Muscle of leg (tissue), 11 donors: ENCODE data around the gene NPEPL1. TPM values are rescaled to one million over a fixed set of nuclear protein-coding genes. Genes with fewer than 3 reads are reported as not detected.
A peak's percentile ranks its signal among the peaks of the same experiment; 100 is the strongest.

ENCODE experiments used
- DNase-seq: peaks from one replicate; pipeline ENCODE4 v3.0.0; 2013
- H3K27ac ChIP-seq: one replicate; pipeline ENCODE4 v1.5.1; 2013; ENCODE audit warnings: mild to moderate bottlenecking, low read length, control low read depth
- H3K27me3 ChIP-seq: one replicate; pipeline ENCODE4 v1.6.1; 2013; ENCODE audit warnings: low read length; ENCODE audit not compliant: control insufficient read depth, insufficient read depth
- H3K36me3 ChIP-seq: one replicate; pipeline ENCODE4 v1.6.1; 2013; ENCODE audit warnings: low read length; ENCODE audit not compliant: control insufficient read depth, insufficient read depth
- H3K4me1 ChIP-seq: one replicate; pipeline ENCODE4 v1.6.1; 2013; ENCODE audit warnings: low read length; ENCODE audit not compliant: control insufficient read depth, insufficient read depth
- H3K4me3 ChIP-seq: one replicate; pipeline ENCODE4 v1.5.1; 2013; ENCODE audit warnings: low read length, control low read depth
- H3K9me3 ChIP-seq: replicated peaks from 2 replicates; pipeline ENCODE4 v1.6.1; 2013; ENCODE audit warnings: low read depth, low read length; ENCODE audit not compliant: control insufficient read depth
- WGBS: methylation state at CpG from one replicate; pipeline ENCODE4 v1.1.5; 2013; ENCODE audit warnings: missing lambda C conversion rate; ENCODE audit not compliant: insufficient coverage; 5-methylcytosine and 5-hydroxymethylcytosine counted together
- polyA plus RNA-seq, 8 donors: library from polyadenylated mRNA; unstranded; fragments of 120-200 nt; gene quantifications; one replicate each; pipeline versions ENCODE4 v1.2.1 to v1.2.3, GENCODE V29; 2013; ENCODE audit warnings: inconsistent platforms in 1 of 8, low replicate concordance in 1 of 8; ENCODE audit not compliant: insufficient read length in 8 of 8, insufficient read depth in 1 of 8
- total RNA-seq: library from RNA; stranded (reverse); fragments of 120-200 nt; gene quantifications from one replicate; pipeline ENCODE4 v1.2.4, GENCODE V29; 2013

The NPEPL1 gene
- total and polyA plus RNA-seq, 9 donors, result 22.3 to 60.5 (median 42.1) TPM

DNA sequence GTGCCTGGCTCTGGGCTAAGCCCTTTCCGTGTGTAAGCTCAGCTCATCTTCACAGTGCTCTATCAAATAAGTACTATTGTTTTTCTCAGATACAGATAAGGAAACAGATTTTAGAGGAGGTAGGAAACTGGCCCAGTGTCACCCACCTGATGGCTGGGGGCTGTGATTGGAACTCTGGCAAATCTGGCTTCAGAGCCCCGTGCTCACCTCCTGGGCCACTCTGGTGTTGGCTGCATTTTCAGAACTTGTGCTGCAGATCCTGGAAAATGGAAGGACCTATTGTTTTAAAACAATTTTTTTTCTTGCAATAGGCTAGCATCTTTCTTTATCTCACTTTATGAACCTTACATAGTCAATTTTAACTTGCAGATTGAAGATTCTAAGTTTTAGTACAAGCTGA is 35.8 kb upstream of the NPEPL1 start:
- Histone ChIP-seq H3K27ac (peak overlapping the region; percentile 91), H3K9me3 (no peaks in the 10 kb centered on the region), H3K27me3 (no peaks in the 10 kb centered on the region), H3K4me1 (peaks cover 24% of the 10 kb centered on the region), H3K4me3 (peak overlapping the region; percentile 16), H3K36me3 (peaks cover 12% of the 10 kb centered on the region)
- peak; percentile 63 for DNase-seq
- no CpG with 5 or more reads among the region's 2 CpGs for WGBS

GRCh38 chr20:58657262-58657661 is 35.3 kb upstream of the NPEPL1 start:
- Histone ChIP-seq H3K4me1 (peaks cover 28% of the 10 kb centered on the region), H3K27ac (peak overlapping the region; percentile 91), H3K27me3 (no peaks in the 10 kb centered on the region), H3K36me3 (peaks cover 15% of the 10 kb centered on the region), H3K4me3 (peak overlapping the region; percentile 16), H3K9me3 (no peaks in the 10 kb centered on the region)
- DNase-seq, result peak; percentile 94
- WGBS, result no CpG with 5 or more reads among the region's 2 CpGs

- DNase-seq, result peak; percentile 58
- H3K9me3 ChIP-seq, result no peaks in the 10 kb centered on the region
- peak overlapping the region; percentile 91 for H3K27ac ChIP-seq
- 17% methylated on average over 3 of the region's 4 CpGs for WGBS
- H3K4me1 ChIP-seq, result peaks cover 28% of the 10 kb centered on the region
- peak overlapping the region; percentile 23 for H3K4me3 ChIP-seq
- H3K36me3 ChIP-seq, result peaks cover 16% of the 10 kb centered on the region
- H3K27me3 ChIP-seq, result no peaks in the 10 kb centered on the region
These were observed 34.6 kb upstream of the NPEPL1 start for GRCh38 chr20:58657986-58658385.

DNA sequence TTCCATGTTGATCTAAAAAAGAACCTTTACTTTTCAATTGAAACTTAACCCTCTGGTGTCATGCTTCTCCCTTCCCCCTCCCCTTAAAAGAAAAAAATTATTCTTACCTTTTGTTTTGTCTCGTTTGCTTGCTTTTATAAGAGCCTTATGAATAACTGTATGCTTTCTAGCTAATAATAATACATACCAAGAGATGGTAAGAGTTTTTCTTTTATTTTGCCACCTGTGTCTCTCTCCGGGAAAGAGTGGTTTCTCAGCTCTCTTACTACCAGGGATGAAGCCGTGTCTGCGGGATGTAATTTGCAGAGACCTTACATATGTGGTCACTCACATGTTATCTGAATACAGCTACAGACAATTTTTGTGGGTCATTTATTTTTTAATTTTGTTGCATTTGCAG is 33.8 kb upstream of the NPEPL1 start:
- H3K27me3 ChIP-seq, result no peaks in the 10 kb centered on the region
- H3K9me3 ChIP-seq, result no peaks in the 10 kb centered on the region
- WGBS, result no CpG with 5 or more reads among the region's 4 CpGs
- peak overlapping the region; percentile 91 for H3K27ac ChIP-seq
- DNase-seq, result peak; percentile 68
- peaks cover 28% of the 10 kb centered on the region for H3K4me1 ChIP-seq
- H3K36me3 ChIP-seq, result peaks cover 16% of the 10 kb centered on the region
- H3K4me3 ChIP-seq, result peak overlapping the region; percentile 15

DNA sequence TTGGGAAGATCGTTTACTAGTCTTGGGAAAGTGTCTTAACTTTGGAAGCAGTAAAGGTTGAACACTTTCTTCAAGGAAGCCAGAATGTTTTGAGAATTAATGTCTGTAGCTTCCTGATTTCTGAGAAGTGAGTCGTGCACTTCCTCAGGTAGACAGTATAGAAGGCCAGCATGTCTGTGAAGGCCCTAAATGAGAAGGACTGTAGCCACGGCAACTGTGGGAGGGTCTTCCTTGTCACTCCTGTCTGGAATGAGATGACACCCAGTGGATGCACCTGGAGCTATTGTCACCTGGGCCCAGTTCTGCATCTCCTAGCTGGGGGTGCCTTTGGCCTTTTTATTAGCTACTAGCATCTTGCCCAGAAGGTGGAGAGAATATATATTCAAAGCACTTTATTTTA is 32.8 kb upstream of the NPEPL1 start:
- peaks cover 17% of the 10 kb centered on the region for H3K36me3 ChIP-seq
- H3K9me3 ChIP-seq, result no peaks in the 10 kb centered on the region
- no peaks in the 10 kb centered on the region for H3K27me3 ChIP-seq
- DNase-seq, result peak; percentile 48
- H3K4me3 ChIP-seq, result no peak overlapping the region
- H3K4me1 ChIP-seq, result peaks cover 29% of the 10 kb centered on the region
- WGBS, result 25% methylated on average over 1 of the region's 3 CpGs
- peak overlapping the region; percentile 91 for H3K27ac ChIP-seq

GRCh38 chr20:58660855-58661597 is 31.6 kb upstream of the NPEPL1 start:
- Histone ChIP-seq H3K4me1 (peaks cover 33% of the 10 kb centered on the region), H3K36me3 (peaks cover 15% of the 10 kb centered on the region), H3K27ac (peak overlapping the region; percentile 91), H3K27me3 (no peaks in the 10 kb centered on the region), H3K4me3 (no peak overlapping the region), H3K9me3 (no peaks in the 10 kb centered on the region)
- DNase-seq, result peak; percentile 84
- 43% methylated on average over 13 of the region's 14 CpGs for WGBS

DNA sequence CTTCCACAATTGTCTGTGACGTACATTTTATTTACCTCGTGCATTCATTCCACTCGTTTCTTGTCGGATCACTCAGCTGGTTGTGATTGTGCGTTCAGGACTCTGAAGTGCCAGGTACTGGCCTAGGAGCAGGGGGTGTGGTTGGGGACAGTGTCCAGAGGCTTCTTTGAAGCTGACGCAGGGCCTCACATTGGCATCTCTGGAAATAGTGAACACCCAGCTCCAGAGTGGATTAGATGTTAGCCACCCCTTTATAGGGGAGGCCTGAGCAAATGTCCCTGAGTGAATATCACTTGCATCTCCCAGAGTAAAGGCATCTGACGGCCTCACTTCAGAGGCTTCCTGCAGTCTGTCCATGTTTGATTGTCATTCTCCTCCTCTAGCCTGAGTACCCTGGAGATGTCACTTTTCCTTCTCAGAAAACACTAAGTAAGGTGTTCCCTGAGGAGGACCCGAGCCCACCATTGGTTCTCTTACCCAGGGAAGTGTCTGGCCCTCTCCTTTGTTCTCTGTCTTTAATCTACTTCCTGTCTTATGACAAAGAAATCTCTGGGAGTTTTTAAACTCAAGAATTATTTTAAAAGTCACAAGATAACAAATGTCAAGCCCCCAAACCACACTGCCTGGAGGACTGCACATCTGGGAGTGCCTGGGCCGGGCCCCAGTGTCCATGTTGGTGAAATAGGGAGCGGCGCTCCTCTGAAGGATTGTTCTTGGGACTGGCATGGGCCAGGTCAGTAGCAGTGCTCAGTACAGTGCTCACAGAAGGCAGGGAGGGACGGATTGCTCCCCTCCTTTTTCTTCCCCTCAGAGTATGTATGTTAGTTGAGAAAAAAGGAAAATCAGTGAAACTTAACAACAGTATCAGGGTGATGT is 30.8 kb upstream of the NPEPL1 start:
- DNase-seq, result peak; percentile 32
- peak overlapping the region; percentile 91 for H3K27ac ChIP-seq
- peaks cover 15% of the 10 kb centered on the region for H3K36me3 ChIP-seq
- 36% methylated on average over 5 of the region's 12 CpGs for WGBS
- no peaks in the 10 kb centered on the region for H3K27me3 ChIP-seq
- no peaks in the 10 kb centered on the region for H3K9me3 ChIP-seq
- peaks cover 31% of the 10 kb centered on the region for H3K4me1 ChIP-seq
- no peak overlapping the region for H3K4me3 ChIP-seq

DNA sequence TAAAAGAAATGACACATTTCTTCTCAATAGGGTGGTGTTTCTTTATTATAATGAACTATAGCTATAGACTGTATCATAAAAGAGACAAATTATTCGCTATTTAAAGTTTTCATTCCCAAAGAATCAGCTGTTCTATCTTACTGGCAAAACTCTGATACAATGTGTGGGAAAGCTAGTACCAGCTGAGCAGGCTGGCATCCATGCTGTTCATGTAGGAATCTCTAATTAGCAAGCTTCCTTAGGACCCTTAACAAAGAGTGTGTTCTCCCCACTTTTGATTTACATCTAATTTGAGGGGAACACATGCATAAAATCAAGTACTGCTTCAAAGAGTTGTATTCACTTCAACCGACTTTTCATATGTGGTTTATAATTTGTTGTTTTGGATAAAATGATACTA is 28.3 kb upstream of the NPEPL1 start:
- H3K36me3 ChIP-seq, result peaks cover 27% of the 10 kb centered on the region
- H3K4me3 ChIP-seq, result no peak overlapping the region
- no CpG with 5 or more reads among the region's 2 CpGs for WGBS
- H3K27me3 ChIP-seq, result no peaks in the 10 kb centered on the region
- peaks cover 29% of the 10 kb centered on the region for H3K4me1 ChIP-seq
- H3K27ac ChIP-seq, result no peak overlapping the region
- H3K9me3 ChIP-seq, result no peaks in the 10 kb centered on the region
- no peak for DNase-seq

DNA sequence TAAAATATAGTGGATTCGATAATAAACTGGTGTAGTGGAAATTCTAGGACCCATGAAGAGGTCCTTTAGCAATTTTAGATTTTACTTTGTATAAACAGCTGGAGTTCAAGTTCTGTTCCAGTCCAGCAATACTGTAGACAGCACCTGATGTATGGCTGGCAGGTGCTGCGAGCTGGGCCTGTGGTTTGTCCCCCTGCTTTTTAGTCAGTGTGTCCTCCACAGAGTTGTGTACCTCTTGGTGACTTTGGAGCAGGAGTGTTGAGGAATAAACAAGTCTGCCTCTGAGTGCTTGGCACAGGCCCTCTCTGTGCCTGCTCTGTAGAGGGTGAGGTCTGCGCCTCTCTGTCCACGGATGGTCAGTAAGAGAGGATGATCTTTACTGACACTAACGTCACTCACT is 27.7 kb upstream of the NPEPL1 start:
- Histone ChIP-seq H3K9me3 (no peaks in the 10 kb centered on the region), H3K4me1 (peaks cover 27% of the 10 kb centered on the region), H3K36me3 (peaks cover 32% of the 10 kb centered on the region), H3K4me3 (no peak overlapping the region), H3K27ac (peak overlapping the region; percentile 76), H3K27me3 (no peaks in the 10 kb centered on the region)
- 89% methylated on average over 3 of the region's 5 CpGs for WGBS
- DNase-seq, result peak; percentile 50

GRCh38 chr20:58665606-58666005 is 27.0 kb upstream of the NPEPL1 start:
- Histone ChIP-seq H3K27me3 (no peaks in the 10 kb centered on the region), H3K9me3 (no peaks in the 10 kb centered on the region), H3K4me1 (peaks cover 24% of the 10 kb centered on the region), H3K36me3 (peaks cover 38% of the 10 kb centered on the region), H3K27ac (peak overlapping the region; percentile 76), H3K4me3 (no peak overlapping the region)
- 72% methylated on average over 11 of the region's 11 CpGs for WGBS
- peak; percentile 51 for DNase-seq
